ENCODE measurements around the gene IQSEC1. TPM values are rescaled to one million over a fixed set of nuclear protein-coding genes. Genes with fewer than 3 reads are reported as not detected.

IQSEC1 gene
- total RNA-seq, 1 donor, result 22.1 TPM

GRCh38 chr3:12965999-12966846 lies 107.0 kb downstream of the IQSEC1 start:
- Histone ChIP-seq H3K4me2 (ENCODE audit: insufficient read depth, low read length) (peak overlapping the region; percentile 92), H3K27me3 (ENCODE audit: insufficient read depth, low read length) (no peaks in the 10 kb centered on the region), H3K4me1 (ENCODE audit: insufficient read depth, low read length) (peaks cover 20% of the 10 kb centered on the region), H3K79me2 (ENCODE audit: insufficient read depth, low read length) (peaks cover 60% of the 10 kb centered on the region), H3K9me3 (ENCODE audit: low read depth, low read length) (no peaks in the 10 kb centered on the region), H3K27ac (ENCODE audit: low read depth, low read length) (peak overlapping the region; percentile 67), H3K36me3 (ENCODE audit: insufficient read depth, low read length) (no peaks in the 10 kb centered on the region), H2AFZ (ENCODE audit: low read length) (peak overlapping the region; percentile 77), H4K20me1 (ENCODE audit: insufficient read depth, low read length) (peaks cover 57% of the 10 kb centered on the region), H3K4me3 (ENCODE audit: insufficient read depth, low read length) (peak overlapping the region; percentile 89)
- no peak for TF ChIP-seq CTCF (IDR thresholded peaks at IDR 0.05; ENCODE audit: extremely low read depth, low read depth, low read length)
- DNase-seq (ENCODE audit: insufficient read length, low spot score, missing footprints), result no peak

- Histone ChIP-seq H3K4me3 (ENCODE audit: insufficient read depth, low read length) (no peak overlapping the region), H3K27ac (ENCODE audit: low read depth, low read length) (no peak overlapping the region), H3K4me1 (ENCODE audit: insufficient read depth, low read length) (peaks cover 20% of the 10 kb centered on the region), H2AFZ (ENCODE audit: low read length) (no peak overlapping the region), H3K4me2 (ENCODE audit: insufficient read depth, low read length) (no peak overlapping the region), H4K20me1 (ENCODE audit: insufficient read depth, low read length) (peaks cover 68% of the 10 kb centered on the region), H3K27me3 (ENCODE audit: insufficient read depth, low read length) (no peaks in the 10 kb centered on the region), H3K9me3 (ENCODE audit: low read depth, low read length) (no peaks in the 10 kb centered on the region), H3K36me3 (ENCODE audit: insufficient read depth, low read length) (no peaks in the 10 kb centered on the region), H3K79me2 (ENCODE audit: insufficient read depth, low read length) (peaks cover 73% of the 10 kb centered on the region)
- no peak for TF ChIP-seq CTCF (IDR thresholded peaks at IDR 0.05; ENCODE audit: extremely low read depth, low read depth, low read length)
- DNase-seq (ENCODE audit: insufficient read length, low spot score, missing footprints), result no peak
Measured at GRCh38 chr3:12964711-12965612, 108.3 kb downstream of the IQSEC1 start.

DNA sequence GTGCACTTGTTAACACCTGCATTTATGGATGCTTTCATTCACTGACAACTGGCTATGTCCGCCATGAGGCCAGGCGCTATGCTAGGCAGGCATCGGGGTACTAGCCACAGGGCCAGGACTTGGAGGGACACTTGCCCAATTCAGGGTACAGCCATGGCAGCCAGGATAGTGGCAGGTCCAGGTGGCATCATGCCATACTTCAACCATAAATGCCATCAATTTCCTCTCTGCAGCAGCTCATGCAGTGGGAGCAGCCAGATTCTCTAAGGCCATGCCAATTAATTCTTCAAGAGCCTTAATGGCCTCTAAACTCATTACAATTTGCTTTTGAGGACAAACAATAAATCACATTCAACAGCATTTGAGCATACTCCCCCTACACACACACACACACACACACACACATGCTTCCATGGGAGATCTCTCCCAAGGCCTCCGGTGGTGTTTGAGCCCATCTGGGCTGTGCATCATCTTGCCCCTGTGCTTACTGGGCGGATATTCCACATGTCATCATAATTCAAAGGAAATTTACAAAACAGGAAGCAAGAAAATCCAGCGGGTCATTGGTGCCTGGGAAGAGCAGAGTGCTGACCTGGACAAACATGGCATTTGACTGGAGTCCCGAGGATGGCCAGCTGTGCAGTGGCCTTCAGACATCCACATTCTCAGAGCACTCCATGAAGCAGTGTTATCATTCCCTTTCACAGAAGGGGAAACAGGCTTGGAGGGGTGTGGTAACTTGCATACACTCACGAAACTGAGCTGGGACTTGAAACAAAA lies 109.1 kb downstream of the IQSEC1 start:
- H4K20me1 ChIP-seq (ENCODE audit: insufficient read depth, low read length), result peaks cover 70% of the 10 kb centered on the region
- peaks cover 80% of the 10 kb centered on the region for H3K79me2 ChIP-seq (ENCODE audit: insufficient read depth, low read length)
- H3K4me2 ChIP-seq (ENCODE audit: insufficient read depth, low read length), result no peak overlapping the region
- peak; percentile 71 for DNase-seq (ENCODE audit: insufficient read length, low spot score, missing footprints)
- H3K27ac ChIP-seq (ENCODE audit: low read depth, low read length), result no peak overlapping the region
- H2AFZ ChIP-seq (ENCODE audit: low read length), result no peak overlapping the region
- H3K36me3 ChIP-seq (ENCODE audit: insufficient read depth, low read length), result no peaks in the 10 kb centered on the region
- no peaks in the 10 kb centered on the region for H3K9me3 ChIP-seq (ENCODE audit: low read depth, low read length)
- H3K4me1 ChIP-seq (ENCODE audit: insufficient read depth, low read length), result peaks cover 20% of the 10 kb centered on the region
- H3K27me3 ChIP-seq (ENCODE audit: insufficient read depth, low read length), result no peaks in the 10 kb centered on the region
- TF ChIP-seq CTCF (IDR thresholded peaks at IDR 0.05; ENCODE audit: extremely low read depth, low read depth, low read length), result no peak
- H3K4me3 ChIP-seq (ENCODE audit: insufficient read depth, low read length), result no peak overlapping the region
